ENCODE measurements around the gene ZNF507.
"Not testable (repeated sequence)": the region's sequence is repeated elsewhere in the genome, so short reads cannot be mapped to it uniquely, and the experiment has no call there.

Gene ZNF507

DNA sequence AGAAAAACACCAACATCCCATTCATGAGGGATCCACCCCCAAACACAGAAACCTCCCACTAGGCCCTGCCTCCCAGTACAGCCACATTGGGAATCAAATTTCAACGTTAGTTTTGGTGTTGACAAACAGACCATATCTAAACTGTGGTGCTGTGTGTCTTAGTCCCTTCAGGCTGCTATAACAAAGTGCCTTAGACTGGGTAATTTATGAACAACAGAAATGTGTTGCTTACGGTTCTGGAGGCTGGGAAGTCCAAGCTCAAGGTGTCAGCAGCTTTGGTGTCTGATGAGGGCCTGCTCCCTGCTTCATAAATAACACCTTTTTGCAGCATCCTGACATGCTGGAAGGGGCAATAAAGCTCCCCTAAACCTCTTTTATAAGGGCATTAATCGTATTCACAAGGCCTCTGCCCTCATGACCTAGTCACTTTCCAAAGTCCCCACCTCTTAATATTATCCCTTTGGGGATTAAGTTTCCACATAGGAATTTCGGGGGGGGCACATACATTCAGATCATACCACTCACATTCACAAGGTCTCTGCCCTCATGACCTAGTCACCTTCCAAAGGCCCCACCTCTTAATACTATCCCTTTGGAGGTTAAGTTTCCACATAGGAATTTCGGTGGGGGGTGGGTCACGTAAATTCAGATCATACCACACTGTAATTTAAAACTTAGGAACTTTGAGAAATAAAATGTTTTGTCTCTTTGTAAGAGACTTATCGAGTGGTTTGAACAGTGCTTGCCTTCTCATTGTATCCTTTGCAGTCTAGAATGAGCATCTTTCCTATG, 27.5 kb downstream of the ZNF507 start:
- Histone ChIP-seq H3K56ac (ENCODE audit: low read length) (no peak overlapping the region), H2BK5ac (ENCODE audit: low read length) (no peak overlapping the region), H2AK5ac (ENCODE audit: low read length) (no peak overlapping the region), H3K4me3 (ENCODE audit: low read length) (no peak overlapping the region), H3K79me1 (ENCODE audit: low read length) (peaks cover 11% of the 10 kb centered on the region), H4K8ac (ENCODE audit: low read depth, low read length) (no peak overlapping the region), H2BK15ac (replicated peaks; ENCODE audit: low read depth) (no peak overlapping the region), H3K4me1 (ENCODE audit: control insufficient read depth, low read depth, low read length) (no peaks in the 10 kb centered on the region), H3K79me2 (ENCODE audit: control insufficient read depth, insufficient read depth, low read length) (peaks cover 5% of the 10 kb centered on the region), H3K4ac (ENCODE audit: low read depth, low read length) (no peak overlapping the region), H3K4me2 (ENCODE audit: low read length) (no peak overlapping the region), H3K23ac (ENCODE audit: low read length) (no peak overlapping the region), H3K27ac (ENCODE audit: low read depth, low read length) (no peak overlapping the region), H3K36me3 (ENCODE audit: control insufficient read depth, insufficient read depth, low read length) (no peaks in the 10 kb centered on the region), H3K27me3 (ENCODE audit: insufficient read depth, low read length, poor library complexity) (no peaks in the 10 kb centered on the region), H4K5ac (ENCODE audit: low read length) (no peak overlapping the region), H3K18ac (ENCODE audit: low read length) (no peak overlapping the region), H3K9ac (ENCODE audit: low read length) (no peak overlapping the region), H2BK120ac (ENCODE audit: low read depth, low read length) (no peak overlapping the region)
- peak; percentile 78 for DNase-seq
- WGBS (ENCODE audit: extremely low coverage, insufficient coverage, low lambda C conversion rate), result no CpG with 5 or more reads among the region's 7 CpGs

GRCh38 chr19:32373585-32374295, 28.3 kb downstream of the ZNF507 start:
- no peak overlapping the region for H3K4me3 ChIP-seq (ENCODE audit: low read length)
- H4K5ac ChIP-seq (ENCODE audit: low read length), result no peak overlapping the region
- H2BK120ac ChIP-seq (ENCODE audit: low read depth, low read length), result no peak overlapping the region
- no peak overlapping the region for H2BK5ac ChIP-seq (ENCODE audit: low read length)
- H3K4ac ChIP-seq (ENCODE audit: low read depth, low read length), result no peak overlapping the region
- no peak overlapping the region for H4K8ac ChIP-seq (ENCODE audit: low read depth, low read length)
- no peaks in the 10 kb centered on the region for H3K4me1 ChIP-seq (ENCODE audit: control insufficient read depth, low read depth, low read length)
- H2BK15ac ChIP-seq (replicated peaks; ENCODE audit: low read depth), result no peak overlapping the region
- no peak overlapping the region for H3K9ac ChIP-seq (ENCODE audit: low read length)
- no CpG with 5 or more reads among the region's 10 CpGs for WGBS (ENCODE audit: extremely low coverage, insufficient coverage, low lambda C conversion rate)
- H3K79me2 ChIP-seq (ENCODE audit: control insufficient read depth, insufficient read depth, low read length), result peaks cover 2% of the 10 kb centered on the region
- no peak overlapping the region for H3K18ac ChIP-seq (ENCODE audit: low read length)
- H3K79me1 ChIP-seq (ENCODE audit: low read length), result peaks cover 6% of the 10 kb centered on the region
- H3K27me3 ChIP-seq (ENCODE audit: insufficient read depth, low read length, poor library complexity), result no peaks in the 10 kb centered on the region
- no peak overlapping the region for H3K23ac ChIP-seq (ENCODE audit: low read length)
- no peak overlapping the region for H3K4me2 ChIP-seq (ENCODE audit: low read length)
- no peak overlapping the region for H3K56ac ChIP-seq (ENCODE audit: low read length)
- no peak overlapping the region for H2AK5ac ChIP-seq (ENCODE audit: low read length)
- peak; percentile 92 for DNase-seq
- H3K27ac ChIP-seq (ENCODE audit: low read depth, low read length), result no peak overlapping the region
- H3K36me3 ChIP-seq (ENCODE audit: control insufficient read depth, insufficient read depth, low read length), result no peaks in the 10 kb centered on the region

GRCh38 chr19:32374362-32374761, 29.0 kb downstream of the ZNF507 start:
- H3K27ac ChIP-seq (ENCODE audit: low read depth, low read length); H3K4ac ChIP-seq (ENCODE audit: low read depth, low read length); H3K27me3 ChIP-seq (ENCODE audit: insufficient read depth, low read length, poor library complexity); H3K23ac ChIP-seq (ENCODE audit: low read length); H3K79me2 ChIP-seq (ENCODE audit: control insufficient read depth, insufficient read depth, low read length); DNase-seq; H3K4me3 ChIP-seq (ENCODE audit: low read length); H2BK15ac ChIP-seq (replicated peaks; ENCODE audit: low read depth); H3K79me1 ChIP-seq (ENCODE audit: low read length); H3K56ac ChIP-seq (ENCODE audit: low read length); H2BK5ac ChIP-seq (ENCODE audit: low read length); H3K36me3 ChIP-seq (ENCODE audit: control insufficient read depth, insufficient read depth, low read length); H3K18ac ChIP-seq (ENCODE audit: low read length); H4K5ac ChIP-seq (ENCODE audit: low read length); H2AK5ac ChIP-seq (ENCODE audit: low read length); H3K4me2 ChIP-seq (ENCODE audit: low read length); H4K8ac ChIP-seq (ENCODE audit: low read depth, low read length); H3K4me1 ChIP-seq (ENCODE audit: control insufficient read depth, low read depth, low read length); H3K9ac ChIP-seq (ENCODE audit: low read length); H2BK120ac ChIP-seq (ENCODE audit: low read depth, low read length): not testable (repeated sequence)
- no CpG with 5 or more reads among the region's 3 CpGs for WGBS (ENCODE audit: extremely low coverage, insufficient coverage, low lambda C conversion rate)

- H3K79me2 ChIP-seq (ENCODE audit: control insufficient read depth, insufficient read depth, low read length); H4K8ac ChIP-seq (ENCODE audit: low read depth, low read length); H3K4me1 ChIP-seq (ENCODE audit: control insufficient read depth, low read depth, low read length); H3K4me3 ChIP-seq (ENCODE audit: low read length); H3K18ac ChIP-seq (ENCODE audit: low read length); H3K36me3 ChIP-seq (ENCODE audit: control insufficient read depth, insufficient read depth, low read length); H2AK5ac ChIP-seq (ENCODE audit: low read length); H3K56ac ChIP-seq (ENCODE audit: low read length); H2BK15ac ChIP-seq (replicated peaks; ENCODE audit: low read depth); H3K4me2 ChIP-seq (ENCODE audit: low read length); H3K27me3 ChIP-seq (ENCODE audit: insufficient read depth, low read length, poor library complexity); H2BK5ac ChIP-seq (ENCODE audit: low read length); H3K4ac ChIP-seq (ENCODE audit: low read depth, low read length); H2BK120ac ChIP-seq (ENCODE audit: low read depth, low read length); H3K79me1 ChIP-seq (ENCODE audit: low read length); H4K5ac ChIP-seq (ENCODE audit: low read length); H3K27ac ChIP-seq (ENCODE audit: low read depth, low read length); H3K9ac ChIP-seq (ENCODE audit: low read length); H3K23ac ChIP-seq (ENCODE audit: low read length): not testable (repeated sequence)
- no CpG with 5 or more reads among the region's 9 CpGs for WGBS (ENCODE audit: extremely low coverage, insufficient coverage, low lambda C conversion rate)
- DNase-seq, result peak; percentile 28
Measured at GRCh38 chr19:32377088-32377487, 31.7 kb downstream of the ZNF507 start.

GRCh38 chr19:32380269-32380668, 34.9 kb downstream of the ZNF507 start:
- no peak for DNase-seq
- Histone ChIP-seq H3K4ac (ENCODE audit: low read depth, low read length) (no peak overlapping the region), H3K4me2 (ENCODE audit: low read length) (no peak overlapping the region), H3K23ac (ENCODE audit: low read length) (no peak overlapping the region), H3K4me1 (ENCODE audit: control insufficient read depth, low read depth, low read length) (no peaks in the 10 kb centered on the region), H3K4me3 (ENCODE audit: low read length) (no peak overlapping the region), H2AK5ac (ENCODE audit: low read length) (no peak overlapping the region), H4K5ac (ENCODE audit: low read length) (no peak overlapping the region), H3K27ac (ENCODE audit: low read depth, low read length) (no peak overlapping the region), H2BK5ac (ENCODE audit: low read length) (no peak overlapping the region), H3K36me3 (ENCODE audit: control insufficient read depth, insufficient read depth, low read length) (no peaks in the 10 kb centered on the region), H3K79me1 (ENCODE audit: low read length) (peaks cover 2% of the 10 kb centered on the region), H2BK120ac (ENCODE audit: low read depth, low read length) (no peak overlapping the region), H3K27me3 (ENCODE audit: insufficient read depth, low read length, poor library complexity) (no peaks in the 10 kb centered on the region), H3K18ac (ENCODE audit: low read length) (no peak overlapping the region), H2BK15ac (replicated peaks; ENCODE audit: low read depth) (no peak overlapping the region), H3K9ac (ENCODE audit: low read length) (no peak overlapping the region), H3K79me2 (ENCODE audit: control insufficient read depth, insufficient read depth, low read length) (no peaks in the 10 kb centered on the region), H4K8ac (ENCODE audit: low read depth, low read length) (no peak overlapping the region), H3K56ac (ENCODE audit: low read length) (no peak overlapping the region)
- WGBS (ENCODE audit: extremely low coverage, insufficient coverage, low lambda C conversion rate), result no CpG with 5 or more reads among the region's 3 CpGs
